CD4-positive, alpha-beta T cell (primary cell): ENCODE data around the gene PIBF1. TPM values are rescaled to one million over a fixed set of nuclear protein-coding genes. Genes with fewer than 3 reads are reported as not detected.

Source experiments
- ATAC-seq: fragments of 200-7000 bp; cut with Tn5 transposase; one replicate; pipeline ENCODE4 v1.10.0; 2022; ENCODE audit warnings: mild to moderate bottlenecking; ENCODE audit not compliant: poor library complexity
- CTCF ChIA-PET: fragments of 350-600 bp; sonication (Branson Sonifier 250); formaldehyde crosslinking; loops from one replicate; lab custom pipeline; 2021; ENCODE audit warnings: antibody characterized with exemption, inconsistent platforms; lab: Charles Lee
- POLR2A ChIA-PET: fragments of 350-600 bp; sonication (Branson Sonifier 250); formaldehyde crosslinking; loops from one replicate; lab custom pipeline; 2021; ENCODE audit warnings: antibody characterized with exemption, inconsistent platforms; lab: Charles Lee
- DNase-seq, 14 experiments: peaks; one replicate each; pipeline ENCODE4 v3.0.0-alpha.2; 2013 to 2020; ENCODE audit warnings: mixed read lengths in 2 of 14
- H3K27ac ChIP-seq, 2 donors: one replicate each; pipeline versions ENCODE4 v1.5.1 to v1.7.0; 2013; ENCODE audit warnings: low read length in 2 of 2, low read depth in 1 of 2, mild to moderate bottlenecking in 1 of 2
- H3K27me3 ChIP-seq, 2 experiments: 1 replicate in 1 of 2; 2 replicates in 1 of 2; pipeline versions ENCODE4 v1.6.1 to v1.7.0; 2013; ENCODE audit warnings: low read length in 2 of 2, control low read depth in 1 of 2, mild to moderate bottlenecking in 1 of 2, moderate library complexity in 1 of 2; ENCODE audit not compliant: insufficient read depth in 2 of 2, control insufficient read depth in 1 of 2
- H3K36me3 ChIP-seq: one replicate; pipeline ENCODE4 v1.6.1; 2013; ENCODE audit warnings: low read length, control low read depth; ENCODE audit not compliant: insufficient read depth
- H3K4me1 ChIP-seq: one replicate; pipeline ENCODE4 v1.6.1; 2013; ENCODE audit warnings: low read length, control low read depth; ENCODE audit not compliant: insufficient read depth
- H3K4me3 ChIP-seq: one replicate; pipeline ENCODE4 v1.5.1; 2013; ENCODE audit warnings: mild to moderate bottlenecking, low read length, moderate library complexity
- H3K9me3 ChIP-seq, 2 experiments: 1 replicate in 1 of 2; 2 replicates in 1 of 2; pipeline versions ENCODE4 v1.6.1 to v1.7.0; 2013; ENCODE audit warnings: low read length in 2 of 2, mild to moderate bottlenecking in 2 of 2, control low read depth in 1 of 2, moderate library complexity in 1 of 2; ENCODE audit not compliant: control insufficient read depth in 1 of 2, insufficient read depth in 1 of 2
- H3K27ac Mint-ChIP-seq: one replicate; pipeline ENCODE4 v1.8.0; 2020; ENCODE audit warnings: mixed read lengths
- H3K27me3 Mint-ChIP-seq: one replicate; pipeline ENCODE4 v1.8.0; 2021; ENCODE audit warnings: mixed read lengths
- H3K36me3 Mint-ChIP-seq: one replicate; pipeline ENCODE4 v1.8.0; 2021; ENCODE audit warnings: low read depth, mixed read lengths
- H3K4me1 Mint-ChIP-seq: one replicate; pipeline ENCODE4 v1.8.0; 2021; ENCODE audit warnings: low read depth, mixed read lengths
- H3K4me3 Mint-ChIP-seq: one replicate; pipeline ENCODE4 v1.8.0; 2020; ENCODE audit warnings: mild to moderate bottlenecking, mixed read lengths
- H3K9me3 Mint-ChIP-seq: one replicate; pipeline ENCODE4 v1.8.0; 2020; ENCODE audit warnings: mixed read lengths
- intact Hi-C, 2 experiments: fragments of 100-400 bp; cut with DNase I in 1 of 2; cut with micrococcal nuclease in 1 of 2; formaldehyde crosslinking; loops; one replicate each; pipeline versions ENCODE4 v1.15.1 to v1.9.0; 2023 to 2025; cut with DNase I, micrococcal nuclease
- total RNA-seq, 174 experiments: library from RNA in 2 of 174; stranded (reverse) in 2 of 174; gene quantifications; one replicate each; pipeline ENCODE4 v1.2.3 and lab custom pipeline; 2021 to 2026
- TF ChIP-seq, protein P1 (sequence below): fragments of 200-600 bp; IDR thresholded peaks from one replicate; pipeline ENCODE4 v1.8.0; 2022; ENCODE audit warnings: antibody characterized with exemption, mild to moderate bottlenecking

Gene PIBF1
- total RNA-seq, 2 experiments from 2014 or later = 22.6 to 22.7 TPM

DNA sequence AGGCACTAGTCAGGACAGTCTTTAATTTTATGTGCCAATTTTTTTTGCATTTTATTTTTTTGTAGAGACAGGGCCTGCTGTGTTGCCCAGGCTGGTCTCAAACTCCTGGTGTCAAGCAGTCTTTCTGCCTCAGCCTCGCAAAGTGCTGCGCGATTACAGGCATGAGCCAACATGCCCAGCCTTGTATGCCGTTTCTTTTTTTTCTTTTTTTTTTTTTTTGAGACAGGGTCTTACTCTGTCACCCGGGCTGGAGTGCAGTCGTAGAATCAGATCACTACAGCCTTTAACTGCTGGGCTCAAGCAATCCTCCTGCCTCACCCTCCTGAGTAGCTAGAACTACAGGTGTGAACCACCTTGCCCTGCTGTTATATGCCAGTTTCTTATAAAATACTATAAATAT is 27.8 kb upstream of the PIBF1 start:
- no peaks in the 10 kb centered on the region for H3K9me3 Mint-ChIP-seq
- TF ChIP-seq, protein P1, sequence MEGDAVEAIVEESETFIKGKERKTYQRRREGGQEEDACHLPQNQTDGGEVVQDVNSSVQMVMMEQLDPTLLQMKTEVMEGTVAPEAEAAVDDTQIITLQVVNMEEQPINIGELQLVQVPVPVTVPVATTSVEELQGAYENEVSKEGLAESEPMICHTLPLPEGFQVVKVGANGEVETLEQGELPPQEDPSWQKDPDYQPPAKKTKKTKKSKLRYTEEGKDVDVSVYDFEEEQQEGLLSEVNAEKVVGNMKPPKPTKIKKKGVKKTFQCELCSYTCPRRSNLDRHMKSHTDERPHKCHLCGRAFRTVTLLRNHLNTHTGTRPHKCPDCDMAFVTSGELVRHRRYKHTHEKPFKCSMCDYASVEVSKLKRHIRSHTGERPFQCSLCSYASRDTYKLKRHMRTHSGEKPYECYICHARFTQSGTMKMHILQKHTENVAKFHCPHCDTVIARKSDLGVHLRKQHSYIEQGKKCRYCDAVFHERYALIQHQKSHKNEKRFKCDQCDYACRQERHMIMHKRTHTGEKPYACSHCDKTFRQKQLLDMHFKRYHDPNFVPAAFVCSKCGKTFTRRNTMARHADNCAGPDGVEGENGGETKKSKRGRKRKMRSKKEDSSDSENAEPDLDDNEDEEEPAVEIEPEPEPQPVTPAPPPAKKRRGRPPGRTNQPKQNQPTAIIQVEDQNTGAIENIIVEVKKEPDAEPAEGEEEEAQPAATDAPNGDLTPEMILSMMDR = no peak
- POLR2A ChIA-PET = no interaction called here
- H3K27me3 Mint-ChIP-seq = no peaks in the 10 kb centered on the region
- Histone ChIP-seq H3K36me3 (peaks cover 83% of the 10 kb centered on the region), H3K27me3 (no peaks in the 10 kb centered on the region), H3K9me3 (no peaks in the 10 kb centered on the region), H3K4me1 (no peaks in the 10 kb centered on the region), H3K4me3 (no peak overlapping the region), H3K27ac (no peak overlapping the region)
- DNase-seq (no peak), ATAC-seq (no peak)
- H3K36me3 Mint-ChIP-seq = peaks cover 90% of the 10 kb centered on the region
- peaks cover 13% of the 10 kb centered on the region for H3K4me1 Mint-ChIP-seq
- H3K27ac Mint-ChIP-seq = no peak overlapping the region
- intact Hi-C loops = no loop called here
- CTCF ChIA-PET = interaction anchor here (1.6 kb wide), 1 partner anchor 26 kb away, joined by 4 read pairs; the partner anchor contains the start of gene BORA
- H3K4me3 Mint-ChIP-seq = no peak overlapping the region

DNA sequence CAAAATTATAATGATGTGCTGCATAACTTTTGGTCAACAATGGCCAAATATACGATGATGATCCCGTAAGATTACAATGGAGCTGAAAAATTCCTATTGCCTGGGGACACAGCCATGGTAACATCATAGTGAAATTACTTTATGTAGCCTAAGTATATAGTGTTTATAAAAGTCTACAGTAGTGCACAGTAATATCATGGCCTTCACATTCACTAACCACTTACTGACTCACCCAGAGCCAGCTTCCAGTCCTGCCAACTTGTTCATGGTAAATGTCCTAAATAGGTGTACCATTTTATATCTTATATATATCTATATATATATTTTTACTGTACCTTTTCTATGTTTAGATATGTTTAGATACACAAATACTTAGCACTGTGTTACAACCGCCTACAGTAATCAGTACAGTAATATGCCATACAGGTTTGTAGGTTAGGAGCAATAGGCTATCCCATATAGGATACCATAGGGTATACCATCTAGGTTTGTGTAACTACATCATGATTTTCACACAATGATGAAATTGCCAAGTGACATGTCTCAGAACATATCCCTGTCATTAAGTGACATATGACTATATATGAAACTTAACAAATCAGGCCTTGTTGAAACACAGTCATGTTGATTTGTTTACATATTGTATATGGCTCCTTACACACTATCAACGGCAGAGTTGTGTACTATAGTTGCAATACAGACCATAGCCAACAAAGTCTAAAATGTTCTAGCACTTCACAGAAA is 24.0 kb upstream of the PIBF1 start:
- Histone ChIP-seq H3K27me3 (no peaks in the 10 kb centered on the region), H3K9me3 (no peaks in the 10 kb centered on the region), H3K4me1 (no peaks in the 10 kb centered on the region), H3K4me3 (no peak overlapping the region), H3K36me3 (peaks cover 96% of the 10 kb centered on the region), H3K27ac (no peak overlapping the region)
- H3K4me3 Mint-ChIP-seq = no peak overlapping the region
- TF ChIP-seq, protein P1 = no peak
- H3K27ac Mint-ChIP-seq = no peak overlapping the region
- CTCF ChIA-PET = no interaction called here
- POLR2A ChIA-PET = no interaction called here
- peaks cover 5% of the 10 kb centered on the region for H3K4me1 Mint-ChIP-seq
- H3K9me3 Mint-ChIP-seq = no peaks in the 10 kb centered on the region
- peaks cover 91% of the 10 kb centered on the region for H3K36me3 Mint-ChIP-seq
- no peaks in the 10 kb centered on the region for H3K27me3 Mint-ChIP-seq
- ATAC-seq (no peak), DNase-seq (no peak)
- intact Hi-C loops = no loop called here

DNA sequence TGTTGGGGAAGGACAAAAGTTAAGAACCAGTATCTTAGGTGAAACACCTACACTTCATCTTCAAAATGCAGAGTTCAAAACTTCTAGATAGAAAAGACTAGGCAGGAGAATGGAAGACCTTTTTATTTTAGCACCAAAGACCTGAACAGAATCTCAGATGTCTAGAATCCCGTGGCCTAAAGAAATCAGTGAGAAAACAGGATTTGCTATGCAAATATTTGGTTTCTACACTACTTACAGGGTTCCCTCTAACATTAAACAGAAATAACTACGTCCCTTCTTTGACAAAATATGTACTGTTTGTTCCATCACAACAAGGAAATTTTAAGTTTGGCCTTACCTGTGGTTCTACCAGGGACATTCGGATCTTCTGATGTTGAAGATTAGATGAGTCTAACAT is 21.7 kb upstream of the PIBF1 start:
- Mint-ChIP-seq H3K4me3 (no peak overlapping the region), H3K9me3 (no peaks in the 10 kb centered on the region), H3K4me1 (peaks cover 4% of the 10 kb centered on the region), H3K36me3 (peaks cover 90% of the 10 kb centered on the region), H3K27ac (no peak overlapping the region), H3K27me3 (no peaks in the 10 kb centered on the region)
- TF ChIP-seq, protein P1 = no peak
- DNase-seq (no peak), ATAC-seq (no peak)
- H3K36me3 ChIP-seq = peaks cover 97% of the 10 kb centered on the region
- no peak overlapping the region for H3K27ac ChIP-seq
- POLR2A ChIA-PET = no interaction called here
- no peak overlapping the region for H3K4me3 ChIP-seq
- no peaks in the 10 kb centered on the region for H3K4me1 ChIP-seq
- H3K27me3 ChIP-seq = no peaks in the 10 kb centered on the region
- CTCF ChIA-PET = no interaction called here
- no peaks in the 10 kb centered on the region for H3K9me3 ChIP-seq
- intact Hi-C loops = no loop called here
